NOMO-1 treated with DMSO at 0.1 percent for 48 hours (cell line): ENCODE data around the gene LMF1.
"Not testable (repeated sequence)": the region's sequence is repeated elsewhere in the genome, so short reads cannot be mapped to it uniquely, and the experiment has no call there.

Source experiments
- DNase-seq: peaks from one replicate; lab custom pipeline; 2025; ENCODE audit not compliant: unreplicated experiment; lab: John Stamatoyannopoulos, UW

The LMF1 gene

DNA sequence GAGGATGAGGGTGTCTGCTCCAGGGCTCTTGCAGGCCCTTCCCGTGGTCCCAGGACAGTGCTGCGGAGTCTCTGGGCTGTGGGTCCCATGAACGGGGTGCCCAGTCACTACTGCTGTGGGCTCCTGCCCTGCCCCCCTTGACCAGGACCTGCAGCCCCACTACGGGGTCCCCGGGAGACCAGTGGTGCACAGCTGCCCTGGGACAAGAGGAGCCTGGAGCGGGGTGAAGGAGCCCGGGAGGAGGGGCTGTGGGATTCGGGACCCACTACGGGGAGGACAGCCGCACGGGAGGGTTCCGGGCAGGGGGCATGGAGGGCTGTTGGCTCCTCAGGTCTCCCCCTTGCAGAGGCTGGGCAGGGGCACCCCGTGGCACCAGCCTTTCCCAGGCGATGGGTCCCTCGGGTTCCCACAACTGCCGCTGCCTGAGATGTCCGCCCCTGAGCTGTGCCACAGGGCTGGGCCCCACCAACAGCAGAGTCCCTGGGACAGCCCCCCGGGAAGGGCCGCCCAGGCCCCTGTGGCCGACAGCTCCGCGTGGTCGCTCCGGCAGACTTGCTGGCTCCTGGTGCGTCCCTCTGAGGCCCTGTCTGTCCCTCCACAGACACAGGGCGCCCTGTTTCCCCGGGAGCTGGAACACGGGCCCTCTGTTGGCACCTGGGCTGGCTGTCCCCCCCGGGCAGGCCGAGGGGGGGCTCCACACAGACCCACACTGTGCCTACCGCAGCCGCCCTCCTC lies 118.2 kb downstream of the LMF1 start:
- DNase-seq, result no peak

DNA sequence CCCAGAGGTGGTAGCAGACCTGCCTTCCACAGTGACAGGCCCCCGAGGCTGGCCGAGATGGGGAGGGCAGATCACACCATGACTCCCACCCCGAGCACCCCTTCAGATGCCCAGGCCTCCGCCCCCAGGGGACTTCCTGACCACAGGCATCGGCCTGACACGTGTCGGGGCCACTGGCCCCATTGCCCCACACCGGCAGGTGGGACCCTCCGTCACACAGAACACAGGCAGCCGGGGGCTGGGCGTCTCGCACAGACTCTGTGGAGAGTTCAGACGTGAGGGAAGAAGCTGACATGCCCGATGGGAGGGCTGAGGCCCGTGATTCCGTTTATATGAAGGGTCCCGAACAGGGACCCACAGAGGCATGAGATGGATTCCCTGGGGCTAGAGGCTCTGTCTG lies 118.9 kb downstream of the LMF1 start:
- no peak for DNase-seq

DNA sequence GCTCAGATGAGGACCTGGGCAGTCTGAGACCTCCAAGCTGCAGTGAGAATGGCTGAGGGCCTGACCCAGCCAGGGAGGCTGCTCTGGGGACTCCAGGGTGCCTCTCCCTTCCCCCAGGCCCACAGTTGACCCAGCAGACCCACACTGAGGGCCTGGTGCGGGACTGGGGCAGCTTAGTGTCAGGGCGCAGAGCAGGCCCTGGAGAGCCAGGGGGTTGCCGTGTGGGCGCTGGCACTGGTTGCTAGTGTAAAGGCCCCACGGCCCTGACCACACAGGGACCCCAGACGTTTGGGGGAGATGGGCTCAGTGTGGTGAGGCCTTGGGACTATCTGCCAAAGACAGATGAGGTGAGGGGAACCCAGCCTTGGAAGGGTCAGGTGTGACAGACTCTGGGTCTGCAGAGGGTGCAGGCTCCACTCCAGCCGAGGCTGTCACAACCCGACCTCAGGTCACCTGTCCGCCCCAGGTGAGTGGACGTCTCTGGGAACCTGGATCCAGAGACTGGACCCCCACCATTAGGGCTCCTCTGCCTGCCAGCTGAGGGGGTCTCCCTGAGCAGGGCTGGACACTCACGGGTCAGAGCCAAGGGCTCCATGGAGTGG lies 119.5 kb downstream of the LMF1 start:
- DNase-seq, result no peak

DNA sequence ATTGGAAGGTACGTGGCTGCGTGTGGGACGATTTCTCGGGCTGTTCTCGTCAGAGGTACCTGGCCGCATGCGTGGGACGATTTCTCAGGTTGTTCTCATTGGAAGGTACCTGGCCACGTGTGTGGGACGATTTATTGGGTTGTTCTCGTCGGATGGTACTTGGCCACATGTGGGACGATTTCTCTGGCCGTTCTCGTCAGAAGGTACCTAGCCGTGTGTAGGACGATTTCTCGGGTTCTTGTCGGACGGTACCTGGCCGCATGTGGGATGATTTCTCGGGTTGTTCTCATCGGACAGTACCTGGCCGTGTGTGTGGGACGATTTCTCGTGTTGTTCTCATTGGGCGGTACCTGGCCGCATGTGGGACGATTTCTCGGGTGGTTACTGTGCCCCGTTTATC lies 120.1 kb downstream of the LMF1 start:
- DNase-seq, result no peak

DNA sequence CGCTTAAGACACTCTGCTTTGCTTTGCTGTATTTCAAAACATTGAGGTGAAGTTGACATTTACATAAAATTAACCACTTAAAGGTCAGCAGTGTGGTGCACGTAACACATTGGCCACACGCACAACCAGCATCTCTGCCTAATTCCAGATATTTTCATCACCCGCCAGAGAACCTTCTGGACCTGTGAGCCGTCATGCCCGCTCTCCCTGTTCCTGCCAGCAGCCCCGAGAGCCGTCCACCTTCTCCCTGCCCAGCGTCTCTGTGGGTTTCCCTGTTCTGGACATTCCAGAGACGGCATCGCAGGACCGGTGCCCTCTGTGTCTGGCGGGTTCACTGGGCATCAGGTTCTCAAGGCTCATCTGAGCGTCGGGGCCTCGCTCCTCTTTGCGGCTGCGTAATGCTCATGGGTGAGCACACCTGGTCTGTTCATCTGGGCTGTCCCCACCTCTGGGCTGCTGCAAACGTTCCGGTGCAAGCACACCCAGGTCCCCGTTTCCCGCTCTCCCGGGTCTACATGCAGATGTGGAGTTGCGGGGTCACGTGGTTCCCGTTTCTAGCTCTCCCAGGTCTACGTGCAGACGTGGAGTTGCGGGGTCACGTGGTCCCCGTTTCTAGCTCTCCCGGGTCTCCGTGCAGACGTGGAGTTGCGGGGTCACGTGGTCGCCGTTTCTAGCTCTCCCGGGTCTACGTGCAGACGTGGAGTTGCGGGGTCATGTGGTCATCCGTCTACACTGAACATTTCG lies 122.1 kb downstream of the LMF1 start:
- no peak for DNase-seq

DNA sequence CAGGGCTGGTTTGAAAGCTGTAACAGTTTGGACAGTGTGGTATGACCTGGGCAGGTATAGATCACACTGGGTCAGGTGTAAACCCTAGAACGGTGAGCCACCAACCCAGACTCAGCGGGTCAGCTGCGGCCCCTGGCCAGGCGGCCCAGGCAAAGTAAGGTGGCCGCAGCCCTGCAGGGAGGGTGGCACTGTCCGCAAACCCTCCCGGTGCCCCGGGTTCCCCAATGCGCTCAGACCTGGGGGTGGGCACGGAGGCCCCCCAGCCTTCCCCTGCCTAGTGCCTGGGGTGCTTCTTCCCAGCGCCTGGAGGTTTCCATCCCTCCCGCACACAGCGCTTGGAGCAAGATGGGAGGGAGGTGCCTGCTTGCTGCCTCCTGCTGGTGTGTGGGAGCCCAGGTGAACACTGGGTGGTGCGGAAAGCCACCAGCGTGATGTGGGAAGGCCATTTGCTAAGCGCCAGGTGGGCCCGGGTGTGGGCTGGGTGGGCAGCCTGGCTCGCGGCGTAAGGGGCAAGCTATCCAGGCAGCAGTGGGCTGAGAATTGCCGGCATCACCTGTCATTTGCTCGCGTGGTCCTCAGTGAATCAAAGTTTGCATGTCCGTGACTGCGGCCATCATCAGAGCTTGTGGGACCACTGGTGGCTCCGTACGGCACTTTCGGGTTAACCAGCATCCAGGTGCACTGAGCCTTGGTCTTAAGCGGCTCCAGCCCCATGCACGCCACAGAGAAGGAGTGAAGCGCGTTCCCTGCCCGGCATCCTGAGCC lies 122.9 kb downstream of the LMF1 start:
- no peak for DNase-seq

DNA sequence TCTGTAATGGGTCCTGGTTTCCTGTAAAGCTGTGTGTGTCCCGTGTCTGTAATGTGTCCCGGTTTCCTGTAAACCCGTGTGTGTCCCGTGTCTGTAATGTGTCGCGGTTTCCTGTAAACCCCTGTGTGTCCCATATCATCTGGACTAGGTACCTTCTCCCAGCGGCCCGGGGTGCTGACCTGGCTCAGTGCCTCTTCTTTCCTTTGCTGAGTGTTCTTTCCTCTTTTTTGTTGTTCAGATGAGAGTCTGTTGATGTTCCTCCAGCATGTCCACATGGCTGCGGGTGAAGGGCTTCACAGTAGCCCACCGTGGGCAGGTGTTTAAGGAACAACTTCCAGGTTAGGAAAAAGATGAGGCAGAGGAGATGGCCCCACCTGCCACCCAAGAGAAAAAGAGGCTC lies 123.6 kb downstream of the LMF1 start:
- no peak for DNase-seq

DNA sequence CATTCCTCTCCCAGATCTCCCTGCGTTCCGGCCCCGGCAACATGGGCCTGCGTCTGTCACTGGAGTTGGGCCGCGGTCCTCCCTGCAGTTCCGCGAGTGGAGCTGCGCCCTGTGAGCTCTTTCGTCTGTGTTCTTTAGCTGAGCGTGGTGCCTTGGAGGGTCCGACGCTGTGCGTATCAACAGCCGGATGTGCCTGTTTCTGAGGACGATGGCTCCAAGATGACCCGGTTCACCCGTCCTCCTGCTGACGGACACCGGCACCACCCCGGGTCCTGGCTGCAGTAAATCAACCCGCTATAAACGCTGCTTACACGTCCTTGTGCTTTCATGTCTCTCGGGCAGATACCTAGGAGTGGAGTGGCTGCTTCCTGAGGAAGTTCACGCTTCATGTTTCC lies 125.4 kb downstream of the LMF1 start:
- DNase-seq, result no peak

DNA sequence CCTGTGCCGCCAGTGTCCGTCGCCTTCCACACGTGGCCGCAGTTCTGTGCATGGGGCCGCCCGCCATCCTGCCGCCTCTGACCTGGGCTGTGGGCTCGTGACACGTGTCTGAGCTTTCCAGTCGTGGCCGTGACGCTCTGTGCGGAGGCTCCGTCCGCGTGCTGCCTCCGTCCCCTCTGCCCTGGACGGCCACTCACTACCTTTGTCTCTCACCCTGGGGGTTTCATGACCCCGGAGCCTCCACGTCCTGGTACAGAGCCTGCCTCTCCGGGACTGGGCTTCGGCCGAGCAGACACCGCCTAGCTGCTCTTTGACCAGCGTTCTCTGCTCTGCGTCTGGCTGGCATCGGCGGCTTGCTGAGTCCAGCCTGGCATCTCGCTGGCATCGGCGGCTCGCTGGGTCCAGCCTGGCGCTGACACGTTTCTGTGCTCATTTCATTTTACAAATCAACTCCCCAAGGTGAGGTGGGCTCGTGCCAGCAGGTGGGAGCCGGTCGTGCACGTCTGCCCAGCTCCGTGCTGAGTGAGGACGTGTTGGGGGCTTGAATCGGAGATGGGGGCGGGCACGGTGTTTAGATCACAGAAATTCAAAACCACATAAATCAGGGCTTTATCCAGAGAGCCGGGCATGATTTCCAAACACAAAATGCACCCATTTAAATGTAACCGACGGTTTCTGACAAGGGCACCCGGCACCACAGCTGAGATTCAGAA lies 126.0 kb downstream of the LMF1 start:
- no peak for DNase-seq

DNA sequence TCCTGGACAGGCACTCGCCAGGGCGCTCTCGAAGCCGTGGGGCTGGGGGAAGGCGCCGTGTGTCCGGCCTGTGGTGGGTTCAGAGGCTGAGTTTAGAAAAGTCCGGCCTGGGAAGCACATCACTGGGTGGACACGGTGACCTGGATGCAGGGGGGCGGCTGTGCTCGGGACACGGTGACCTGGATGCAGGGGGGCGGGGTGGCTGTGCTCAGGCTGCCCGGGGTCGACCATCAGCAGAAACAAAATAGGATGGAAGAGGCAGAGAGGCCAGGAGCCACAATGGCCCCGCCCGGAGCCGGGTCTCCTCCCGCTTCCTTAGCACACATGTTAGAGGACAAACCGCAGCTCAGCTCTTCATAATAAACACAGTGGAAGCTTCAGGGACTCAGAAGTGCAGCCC lies 127.0 kb downstream of the LMF1 start:
- no peak for DNase-seq

DNA sequence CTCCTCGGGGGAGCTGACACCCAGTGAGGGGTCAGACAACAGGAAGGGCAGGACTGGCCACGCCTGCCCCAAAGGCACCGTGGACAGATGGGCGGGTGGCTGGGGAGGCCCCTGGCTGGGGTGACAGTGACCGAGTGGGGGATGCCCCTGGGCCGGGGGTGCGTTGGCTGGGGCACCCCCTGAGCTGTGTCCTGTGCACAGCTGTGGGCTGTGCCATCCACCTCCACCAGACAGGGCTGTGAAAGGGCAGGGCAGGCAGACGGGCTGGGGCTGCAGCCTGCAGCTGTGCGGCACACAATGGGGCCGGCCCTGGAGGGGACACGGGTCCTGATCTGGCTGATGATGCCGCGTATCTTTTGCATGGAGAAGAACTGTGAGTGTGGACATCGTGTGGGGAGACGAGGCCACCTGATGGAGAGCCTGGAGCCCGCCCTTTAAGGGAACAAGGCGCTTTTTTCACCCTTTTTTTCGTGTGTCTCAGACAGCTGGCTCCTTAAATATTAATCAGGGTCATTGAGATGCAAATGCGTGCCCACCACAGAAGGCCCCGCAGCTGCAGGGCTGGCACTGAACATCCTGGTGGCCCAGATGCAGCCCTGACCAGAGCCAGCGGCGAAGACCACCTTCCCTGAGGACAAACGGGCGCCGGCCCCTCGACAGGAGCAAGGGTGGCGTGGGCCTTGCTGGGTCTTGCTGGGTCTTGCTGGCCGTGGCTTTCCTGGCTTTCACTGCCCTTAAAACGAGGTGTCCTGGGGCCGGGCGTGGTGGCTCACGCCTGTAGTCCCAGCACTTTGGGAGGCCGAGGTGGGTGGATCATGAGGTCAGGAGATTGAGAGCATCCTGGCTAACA lies 127.8 kb downstream of the LMF1 start:
- DNase-seq, result no peak

DNA sequence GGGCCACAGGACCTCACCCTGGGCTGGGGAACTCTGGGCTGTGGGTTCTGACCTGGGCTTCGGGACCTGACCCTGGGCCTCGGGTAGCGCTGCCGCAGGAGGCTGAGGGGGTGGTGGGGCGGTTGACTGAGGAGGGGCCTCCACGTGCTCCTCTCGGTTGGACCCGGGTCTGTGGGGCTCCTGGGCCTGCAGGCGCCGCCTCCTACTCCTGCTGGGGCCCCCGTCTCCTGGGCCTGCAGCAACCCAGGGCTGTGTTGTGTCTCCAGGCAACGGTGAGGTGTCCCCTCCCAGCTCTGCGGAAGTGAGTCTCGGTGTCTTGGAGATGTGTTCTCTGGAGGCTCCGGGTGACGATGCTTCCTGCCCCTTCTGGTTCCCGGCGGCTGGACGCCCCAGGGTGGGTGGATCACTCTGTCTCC lies 128.7 kb downstream of the LMF1 start:
- DNase-seq, result no peak

DNA sequence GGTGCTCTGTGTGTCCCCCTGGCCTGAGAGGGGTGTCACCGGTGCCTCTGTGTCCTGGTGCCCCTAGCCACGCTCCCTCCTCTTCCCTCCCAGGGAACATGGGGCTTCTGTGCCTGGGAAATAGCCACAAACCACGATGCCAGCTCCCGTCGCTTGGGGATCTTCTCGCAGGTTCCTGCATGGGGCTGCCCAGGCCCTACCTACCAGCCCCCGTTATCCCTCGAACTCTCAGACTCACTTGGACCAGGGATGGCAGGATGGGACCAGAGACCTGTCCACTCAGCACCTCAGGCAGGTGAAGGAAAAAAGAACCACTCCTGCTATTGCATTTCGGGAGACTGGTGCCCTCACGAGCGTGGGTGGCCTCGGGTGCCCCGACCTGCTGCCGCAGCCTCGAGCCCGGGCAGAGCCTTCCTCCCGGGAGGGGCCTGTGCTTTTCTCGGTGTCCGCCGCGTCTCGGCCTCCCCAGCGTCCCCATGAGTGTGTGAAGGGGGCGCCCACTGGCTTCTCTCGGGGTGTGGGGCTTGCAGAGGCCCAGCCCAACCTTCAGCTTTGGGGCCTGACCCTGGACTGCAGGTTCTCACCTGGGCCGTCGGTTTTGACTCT lies 129.2 kb downstream of the LMF1 start:
- DNase-seq, result no peak

DNA sequence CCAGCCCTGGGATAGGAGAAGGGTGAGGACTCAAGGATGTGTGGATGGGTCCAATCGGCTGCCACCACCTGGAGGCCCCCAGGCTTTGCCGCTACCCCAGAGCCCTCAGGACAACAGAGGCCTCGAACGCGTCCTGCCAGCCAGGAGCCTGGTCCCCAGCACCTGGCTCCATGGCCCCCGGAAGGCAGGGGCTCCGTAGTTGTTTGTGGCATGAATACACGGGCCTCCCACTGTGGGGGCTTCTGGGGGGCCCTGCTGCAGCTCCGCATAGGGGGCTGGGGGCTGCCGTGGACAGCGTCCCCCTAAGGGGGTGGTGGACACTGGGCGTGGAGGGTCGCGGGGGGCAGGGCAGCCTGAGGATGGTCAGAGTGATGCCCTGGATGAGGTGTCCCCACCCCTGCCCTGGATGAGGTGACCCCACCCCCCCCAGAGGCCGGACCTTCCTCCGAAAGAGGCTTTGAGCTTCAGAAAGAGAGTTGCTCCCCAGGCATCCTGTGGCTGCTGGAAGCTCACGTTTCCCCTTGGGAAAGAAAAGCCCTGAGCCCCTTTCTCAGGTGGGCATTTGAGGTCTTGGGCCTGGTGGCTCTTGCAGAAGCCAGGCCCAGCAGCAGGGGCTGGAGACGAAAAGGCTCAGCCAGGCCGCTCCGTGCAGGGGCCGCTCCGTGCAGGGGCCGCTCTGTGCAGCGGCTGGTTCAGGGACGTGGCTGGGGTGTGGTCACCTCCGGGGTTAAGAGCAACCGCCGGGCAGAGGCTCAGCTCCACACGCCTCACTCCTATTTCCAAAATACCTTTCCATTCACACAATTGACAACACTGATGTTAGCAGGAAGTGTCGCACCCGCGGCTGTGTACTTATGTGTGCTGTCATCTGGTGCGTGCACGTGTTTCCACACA lies 130.0 kb downstream of the LMF1 start:
- no peak for DNase-seq

DNA sequence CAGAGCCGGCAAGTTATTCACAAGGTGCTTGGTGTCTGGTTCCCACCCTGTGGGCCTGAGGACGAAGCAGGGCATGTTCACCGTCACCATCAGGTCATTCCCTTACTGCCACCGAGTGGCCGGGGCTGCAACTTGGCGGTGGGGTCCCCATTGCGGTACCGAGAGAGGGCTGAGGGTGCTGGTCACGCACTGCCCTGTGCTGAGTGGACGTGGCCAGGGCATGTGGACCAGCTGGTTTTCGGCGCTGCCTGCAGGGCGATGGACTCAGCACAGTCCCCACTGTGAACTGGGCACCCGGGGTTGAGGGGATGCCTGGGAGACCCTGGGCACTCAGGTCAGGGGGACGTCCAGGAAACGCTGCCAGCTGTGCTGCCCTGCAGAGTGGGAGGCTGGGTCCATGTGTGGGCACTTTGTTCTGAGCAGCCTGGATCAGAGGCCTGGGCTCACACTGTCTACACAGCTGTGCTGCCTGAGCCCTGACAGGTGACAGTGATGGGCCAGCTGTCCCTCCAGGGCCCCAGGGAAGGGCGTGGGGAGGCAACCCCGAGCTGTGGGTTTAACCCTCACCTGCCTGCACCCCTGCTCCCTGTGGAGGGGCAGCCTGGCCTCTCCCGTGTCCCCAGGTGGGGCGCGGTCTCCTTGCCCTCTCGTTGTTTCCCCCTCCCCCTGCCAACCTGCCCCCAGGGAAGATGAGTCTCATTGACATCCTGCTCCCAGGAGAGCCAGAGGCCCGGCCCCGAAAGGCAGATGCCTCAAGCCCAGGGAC lies 131.0 kb downstream of the LMF1 start:
- DNase-seq, result no peak

DNA sequence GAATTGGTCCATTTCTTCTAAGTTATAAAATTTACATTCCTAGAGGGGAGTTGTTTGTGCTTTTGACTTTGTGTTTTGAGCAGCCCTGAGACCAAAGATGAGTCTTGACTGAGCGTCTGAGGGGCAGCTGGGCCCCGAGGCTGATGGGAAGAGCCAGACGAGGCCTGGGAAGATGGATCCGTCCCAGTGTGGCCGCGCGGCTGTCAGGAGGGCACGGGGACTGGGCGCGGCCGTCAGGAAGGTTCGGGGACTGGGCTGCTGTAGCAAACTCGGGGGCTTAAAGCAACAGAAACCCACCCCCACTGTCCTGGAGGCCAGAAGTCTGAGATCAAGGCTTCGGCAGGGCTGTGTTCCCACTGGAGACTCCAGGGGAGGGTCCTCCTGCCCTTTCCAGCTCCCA lies 132.0 kb downstream of the LMF1 start:
- no peak for DNase-seq

DNA sequence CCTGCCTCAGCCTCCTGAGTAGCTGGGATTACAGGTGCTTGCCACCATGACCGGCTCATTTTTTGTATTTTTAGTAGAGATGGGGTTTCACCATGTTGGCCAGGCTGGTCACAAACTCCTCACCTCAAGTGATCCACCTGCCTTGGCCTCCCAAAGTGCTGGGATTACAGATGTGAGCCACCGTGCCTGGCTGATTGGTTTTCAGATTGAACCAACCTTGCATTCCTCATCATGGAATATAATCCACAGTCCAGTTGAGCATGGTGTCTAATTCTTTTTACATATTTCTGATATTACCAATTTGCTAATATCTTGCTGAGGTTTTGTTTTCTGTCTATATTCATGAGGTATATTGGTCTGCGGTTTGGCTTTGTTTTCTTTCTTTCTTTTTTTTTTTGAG lies 134.0 kb downstream of the LMF1 start:
- DNase-seq, result not testable (repeated sequence)

DNA sequence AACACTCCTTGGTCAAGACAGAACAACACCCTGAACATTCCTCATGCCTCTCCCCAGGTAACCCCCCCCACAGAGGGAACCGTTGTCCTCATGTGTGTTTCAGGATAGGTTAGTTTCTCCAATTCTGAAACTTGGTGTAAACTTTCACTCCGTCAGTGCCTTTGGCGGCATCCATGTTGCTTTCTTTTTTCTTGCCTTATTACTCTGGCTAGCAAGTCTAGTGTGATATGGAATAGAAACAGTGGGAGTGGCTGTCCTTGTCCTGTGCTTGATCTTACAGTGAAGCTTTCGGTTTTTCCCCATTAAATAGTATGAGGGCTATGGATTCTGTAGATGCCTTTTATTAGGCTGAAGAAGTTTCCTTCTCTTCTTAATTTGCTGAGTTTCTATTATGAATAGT lies 134.6 kb downstream of the LMF1 start:
- DNase-seq, result no peak
